Limb (tissue), 2 donors: ENCODE measurements around the gene HSPA5.
"Not testable (repeated sequence)": the region's sequence is repeated elsewhere in the genome, so short reads cannot be mapped to it uniquely, and the experiment has no call there.

ENCODE experiments used
- DNase-seq, 2 donors: peaks; one replicate each; pipeline ENCODE4 v3.0.0-alpha.2; 2016; ENCODE audit errors: extremely low spot score in 2 of 2

HSPA5 gene

GRCh38 chr9:125241863-125242739 lies 958 bp upstream of the HSPA5 start:
- no peak for DNase-seq

- no peak for DNase-seq
Measured at GRCh38 chr9:125240649-125240999, 519 bp downstream of the HSPA5 start.

- DNase-seq, result no peak
Measured at GRCh38 chr9:125239631-125240597, 1.2 kb downstream of the HSPA5 start.

GRCh38 chr9:125238915-125239446 lies 2.2 kb downstream of the HSPA5 start:
- DNase-seq, result no peak

- no peak for DNase-seq
Measured at GRCh38 chr9:125238127-125238914, 2.8 kb downstream of the HSPA5 start.

- DNase-seq, result not testable (repeated sequence)
Measured at GRCh38 chr9:125236520-125237159, 4.5 kb downstream of the HSPA5 start.

GRCh38 chr9:125235804-125236519 lies 5.2 kb downstream of the HSPA5 start:
- DNase-seq, result no peak

GRCh38 chr9:125234099-125234498 lies 7.0 kb downstream of the HSPA5 start:
- DNase-seq, result not testable (repeated sequence)

- DNase-seq, result no peak
Measured at GRCh38 chr9:125233678-125234077, 7.5 kb downstream of the HSPA5 start.

GRCh38 chr9:125227761-125228160 lies 13.4 kb downstream of the HSPA5 start:
- DNase-seq, result no peak

GRCh38 chr9:125224858-125225257 lies 16.3 kb downstream of the HSPA5 start:
- not testable (repeated sequence) for DNase-seq

- no peak for DNase-seq
Measured at GRCh38 chr9:125218621-125219020, 22.5 kb downstream of the HSPA5 start.

GRCh38 chr9:125214186-125214585 lies 27.0 kb downstream of the HSPA5 start:
- DNase-seq, result no peak

GRCh38 chr9:125204477-125204876 lies 36.7 kb downstream of the HSPA5 start:
- no peak for DNase-seq

GRCh38 chr9:125202846-125203618 lies 38.1 kb downstream of the HSPA5 start:
- no peak for DNase-seq

- peak; percentile 94 to 96 for DNase-seq
Measured at GRCh38 chr9:125200216-125201047, 40.7 kb downstream of the HSPA5 start, which contains the start of gene RABEPK. RABEPK (plus strand) TSS chr9:125200542; CDS start chr9:125203014, 2,472 bp downstream.

- DNase-seq, result not testable (repeated sequence)
Measured at GRCh38 chr9:125195591-125195990, 45.6 kb downstream of the HSPA5 start.

GRCh38 chr9:125194466-125194865 lies 46.7 kb downstream of the HSPA5 start:
- not testable (repeated sequence) for DNase-seq
